Activated T-cell treated with anti-CD3 and anti-CD28 coated beads for 4 hours (primary cell): ENCODE data around the gene RYR1.
"Not testable (repeated sequence)": the region's sequence is repeated elsewhere in the genome, so short reads cannot be mapped to it uniquely, and the experiment has no call there.

Experiments
- DNase-seq: peaks from one replicate; pipeline ENCODE4 v3.0.0-alpha.2; 2020

Gene RYR1

DNA sequence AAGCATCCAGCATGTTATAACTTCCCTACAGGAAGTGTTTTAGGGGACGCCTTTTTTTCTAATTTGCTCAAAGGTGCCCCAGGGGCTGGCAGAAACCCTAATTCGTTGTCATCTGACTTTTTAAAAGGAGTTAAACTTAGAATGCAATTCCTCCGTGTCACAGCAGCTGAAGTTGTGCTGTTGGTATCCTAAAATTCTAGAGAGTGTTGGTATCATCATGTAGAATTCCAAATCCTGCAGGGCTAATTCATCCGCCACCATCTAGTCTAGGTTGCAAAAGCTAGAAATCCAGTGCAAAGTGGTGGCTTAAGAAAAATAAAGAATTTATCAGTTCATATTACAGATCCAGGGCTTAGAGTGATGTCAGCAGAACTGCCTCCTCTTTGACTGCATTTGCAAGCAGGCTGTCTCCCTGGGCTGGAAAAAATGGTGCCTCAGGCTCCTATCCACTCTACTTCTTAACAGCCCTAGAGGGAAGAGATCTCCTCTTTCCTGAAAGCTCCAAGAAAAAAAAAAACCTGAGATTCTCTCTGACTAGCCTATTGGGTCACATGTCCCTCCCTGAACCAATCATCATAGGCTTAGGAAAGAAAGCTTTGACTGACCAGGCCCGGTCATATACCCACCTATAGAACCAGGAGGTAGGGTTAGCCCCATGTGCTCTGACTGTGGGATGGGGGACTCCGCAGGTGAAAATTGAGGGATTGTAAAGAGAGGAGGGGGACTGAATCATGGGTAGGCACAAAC is 111.3 kb downstream of the RYR1 start:
- DNase-seq, result no peak

- no peak for DNase-seq
These were observed 112.1 kb downstream of the RYR1 start for GRCh38 chr19:38545596-38545995.

- DNase-seq, result no peak
These were observed 113.9 kb downstream of the RYR1 start for GRCh38 chr19:38547421-38547820.

- DNase-seq, result no peak
These were observed 115.6 kb downstream of the RYR1 start for GRCh38 chr19:38549061-38549460.

DNA sequence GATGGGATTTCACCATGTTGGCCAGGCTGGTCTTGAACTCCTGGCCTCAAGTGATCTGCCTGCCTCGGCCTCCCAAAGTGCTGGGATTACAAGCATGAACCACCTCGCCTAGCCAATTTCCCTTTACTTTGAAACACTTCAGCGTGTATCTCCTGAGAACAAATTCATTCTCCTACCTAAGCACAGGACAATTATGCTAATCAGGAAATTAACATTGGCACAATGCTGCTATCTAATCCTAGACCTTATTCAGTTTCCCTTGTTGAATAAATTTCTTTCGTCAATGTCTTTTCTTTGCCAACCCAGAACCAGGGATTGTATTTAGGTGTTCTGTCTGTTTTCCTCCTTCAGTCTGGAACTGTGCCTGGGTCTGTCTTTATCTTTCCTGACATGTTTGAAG is 116.5 kb downstream of the RYR1 start:
- DNase-seq, result no peak

DNA sequence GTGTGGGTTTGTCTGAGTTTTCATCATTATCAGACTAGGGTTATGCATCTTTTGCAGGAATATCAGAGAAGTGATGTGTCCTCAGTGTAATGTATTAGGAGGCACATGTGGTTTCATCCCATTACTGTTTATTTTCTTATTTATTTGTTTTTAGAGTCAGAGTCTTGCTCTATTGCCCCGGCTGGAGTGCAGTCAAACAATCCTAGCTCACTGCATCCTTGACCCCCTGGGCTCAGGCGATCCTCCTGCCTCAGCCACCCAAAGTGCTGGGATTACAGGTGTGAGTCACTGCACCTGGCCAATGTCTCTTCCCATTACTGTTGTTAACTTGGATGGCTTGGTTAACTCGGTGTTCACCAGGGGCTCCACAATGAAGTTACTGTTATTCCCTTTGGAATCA is 116.9 kb downstream of the RYR1 start:
- DNase-seq, result no peak

- no peak for DNase-seq
These were observed 117.9 kb downstream of the RYR1 start for GRCh38 chr19:38551450-38551813.

DNA sequence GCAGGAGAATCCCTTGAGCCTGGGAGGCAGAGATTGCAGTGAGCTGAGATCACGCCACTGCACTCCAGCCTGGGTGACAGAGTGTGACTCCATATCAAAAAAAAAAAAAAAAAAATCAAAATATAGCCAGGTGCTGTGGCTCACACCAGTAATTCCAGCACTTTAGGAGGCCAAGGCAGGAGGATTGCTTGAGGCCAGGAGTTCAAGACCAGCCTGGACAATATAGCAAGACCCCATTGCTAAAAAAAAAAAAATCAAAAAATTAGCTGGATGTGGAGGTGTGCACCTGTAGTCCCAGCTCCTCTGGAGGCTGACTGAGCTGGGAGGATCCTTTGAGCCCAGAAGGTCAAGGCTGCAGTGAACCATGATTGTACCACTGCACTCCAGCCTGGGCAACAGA is 119.7 kb downstream of the RYR1 start:
- not testable (repeated sequence) for DNase-seq

DNA sequence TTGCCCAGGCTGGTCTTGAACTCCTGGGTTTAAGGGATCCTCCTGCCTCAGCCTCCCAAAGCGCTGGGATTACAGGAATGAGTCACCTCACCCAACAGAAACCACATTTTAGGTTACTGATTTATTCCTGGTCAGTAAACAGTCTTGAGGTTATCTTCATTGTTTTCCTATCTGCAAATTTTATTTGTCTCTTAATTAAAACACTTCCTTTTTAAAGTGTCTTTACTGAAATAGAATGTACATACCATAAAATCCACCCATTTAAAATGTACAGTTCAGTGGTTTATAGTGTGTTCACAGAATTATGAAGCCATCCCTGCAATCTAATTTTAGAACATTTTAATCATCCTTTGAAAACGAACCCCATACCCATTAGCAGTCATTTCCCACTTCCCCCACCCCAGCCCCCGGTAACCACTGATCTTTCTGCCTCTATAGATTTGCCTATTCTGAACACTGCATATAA is 121.2 kb downstream of the RYR1 start:
- DNase-seq, result no peak

DNA sequence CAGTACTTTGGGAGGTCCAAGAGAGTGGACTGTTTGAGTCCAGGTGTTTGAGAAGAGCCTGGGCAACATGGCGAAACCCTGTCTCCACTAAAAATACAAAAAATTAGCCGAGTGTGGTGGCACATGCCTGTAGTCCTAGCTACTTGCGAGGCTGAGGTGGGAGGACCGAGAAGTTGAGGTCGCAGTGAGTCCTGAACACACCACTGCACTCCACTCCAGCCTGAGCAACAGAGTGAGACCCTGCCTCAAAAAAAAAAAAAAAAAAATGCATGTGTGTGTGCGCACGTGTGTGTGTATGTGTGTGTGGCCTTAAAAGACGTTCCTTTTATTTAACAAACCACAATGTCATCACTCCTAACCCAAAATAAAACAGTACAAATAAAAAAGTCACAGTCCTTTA is 121.7 kb downstream of the RYR1 start:
- no peak for DNase-seq

GRCh38 chr19:38556521-38557174 is 123.2 kb downstream of the RYR1 start:
- no peak for DNase-seq

- DNase-seq, result no peak
These were observed 123.8 kb downstream of the RYR1 start for GRCh38 chr19:38557205-38557799.

GRCh38 chr19:38558933-38559332 is 125.4 kb downstream of the RYR1 start:
- DNase-seq, result not testable (repeated sequence)

DNA sequence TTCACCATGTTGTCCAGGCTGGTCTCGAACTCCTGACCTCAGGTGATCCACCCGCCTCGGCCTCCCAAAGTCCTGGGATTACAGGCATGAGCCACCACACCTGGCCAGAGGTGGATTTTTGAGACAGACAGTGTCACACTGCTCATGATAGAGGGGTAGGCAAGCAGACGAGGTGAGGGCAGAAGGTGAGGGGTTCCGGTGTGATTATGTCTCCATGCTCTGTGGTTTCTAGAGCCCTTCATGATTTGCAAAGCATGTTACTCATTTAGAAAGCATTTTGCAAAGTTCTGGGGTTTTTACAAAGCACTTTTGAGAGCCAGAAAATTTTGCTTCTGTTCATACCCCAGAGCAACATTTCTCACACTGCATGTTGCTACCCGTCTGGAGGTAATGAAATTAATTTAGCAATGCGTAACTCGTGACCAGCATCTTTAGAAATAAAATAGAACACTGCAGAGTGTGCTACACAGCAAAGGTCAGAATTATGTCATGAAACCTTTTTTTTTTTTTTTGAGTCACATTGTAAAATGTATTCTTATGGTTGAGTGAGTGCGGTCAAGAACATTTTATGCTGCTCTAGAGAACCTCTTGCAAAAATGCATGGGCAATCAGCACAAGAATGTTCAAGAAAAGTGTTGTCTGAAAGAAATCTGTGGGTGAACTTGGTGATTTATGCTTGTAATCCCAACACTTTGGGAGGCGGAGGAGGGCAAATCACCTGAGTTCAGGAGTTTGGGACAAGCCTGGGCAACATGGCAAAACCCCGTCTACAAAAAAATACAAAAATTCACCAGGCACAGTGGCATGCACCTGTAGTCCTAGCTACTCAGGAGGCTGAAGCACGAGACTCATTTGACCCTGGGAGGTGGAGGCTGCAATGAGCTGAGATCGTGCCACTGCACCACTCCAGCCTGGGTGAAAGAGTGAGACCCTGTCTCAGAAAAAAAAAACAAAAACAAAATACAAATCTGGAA is 126.2 kb downstream of the RYR1 start:
- DNase-seq, result no peak

DNA sequence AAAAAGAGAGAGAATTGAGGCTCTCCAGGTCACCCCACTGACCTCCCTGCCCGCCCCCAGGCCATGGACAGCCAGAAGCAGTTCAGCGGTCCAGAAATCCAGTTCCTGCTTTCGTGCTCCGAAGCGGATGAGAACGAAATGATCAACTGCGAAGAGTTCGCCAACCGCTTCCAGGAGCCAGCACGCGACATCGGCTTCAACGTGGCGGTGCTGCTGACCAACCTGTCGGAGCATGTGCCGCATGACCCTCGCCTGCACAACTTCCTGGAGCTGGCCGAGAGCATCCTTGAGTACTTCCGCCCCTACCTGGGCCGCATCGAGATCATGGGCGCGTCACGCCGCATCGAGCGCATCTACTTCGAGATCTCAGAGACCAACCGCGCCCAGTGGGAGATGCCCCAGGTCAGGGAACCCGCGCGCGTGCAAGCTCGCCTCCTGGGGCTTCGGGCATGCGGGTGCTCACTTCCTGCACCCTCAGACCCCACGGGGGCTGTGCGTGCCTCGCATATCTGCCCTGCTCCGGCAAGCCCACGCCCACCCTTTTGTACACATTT is 127.6 kb downstream of the RYR1 start:
- no peak for DNase-seq

- DNase-seq, result no peak
These were observed 128.2 kb downstream of the RYR1 start for GRCh38 chr19:38561658-38562057.

DNA sequence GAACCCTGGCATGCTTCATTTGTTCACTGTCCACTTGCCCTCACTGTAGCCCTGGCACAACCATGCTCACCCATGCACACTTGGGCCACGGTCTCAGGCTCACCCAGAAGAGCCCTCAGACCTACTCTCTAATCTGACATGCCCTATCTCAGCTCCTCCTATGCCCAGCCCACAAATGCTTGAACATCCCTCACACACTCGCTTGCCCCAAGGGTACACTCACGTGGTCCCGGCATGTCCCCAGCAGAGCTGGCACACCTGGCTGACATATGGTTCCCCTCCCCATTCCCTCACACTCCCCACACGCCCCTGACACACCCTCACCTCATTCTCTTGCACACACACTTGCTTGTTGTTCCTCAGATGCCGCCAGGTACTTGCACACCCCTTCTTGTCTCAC is 128.6 kb downstream of the RYR1 start:
- DNase-seq, result no peak

GRCh38 chr19:38563475-38563874 is 130.0 kb downstream of the RYR1 start:
- DNase-seq, result no peak

GRCh38 chr19:38564981-38565690 is 131.6 kb downstream of the RYR1 start:
- DNase-seq, result no peak

- DNase-seq, result no peak
These were observed 132.2 kb downstream of the RYR1 start for GRCh38 chr19:38565691-38566105.

DNA sequence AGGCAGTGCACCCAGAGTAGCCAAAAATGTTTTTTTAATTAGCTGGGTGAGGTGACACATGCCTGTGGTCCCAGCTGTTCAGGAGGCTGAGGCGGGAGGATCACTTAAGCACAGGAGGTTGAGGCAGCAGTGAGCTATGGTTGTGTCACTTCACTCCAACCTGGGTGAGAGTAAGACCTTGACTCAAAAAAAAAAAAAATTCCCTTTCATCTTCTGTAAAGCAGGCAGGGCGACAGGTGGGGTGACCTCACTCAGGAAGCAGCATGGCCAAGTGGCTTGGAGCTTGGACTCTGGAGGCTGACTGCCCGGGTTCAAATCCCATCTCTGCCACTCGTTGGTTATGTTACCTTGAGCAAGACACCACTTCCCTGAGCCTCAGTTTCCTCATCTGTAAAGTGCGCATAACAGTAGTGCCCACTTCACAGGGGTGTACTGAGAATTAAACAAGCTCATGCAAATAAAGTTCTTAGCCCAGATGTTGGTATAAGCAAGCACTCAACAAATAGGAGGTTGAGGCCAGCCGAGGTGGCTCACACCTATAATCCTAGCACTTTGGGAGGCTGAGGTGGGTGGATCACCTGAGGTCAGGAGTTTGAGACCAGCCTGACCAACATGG is 136.0 kb downstream of the RYR1 start:
- no peak for DNase-seq

GRCh38 chr19:38571682-38572081 is 138.2 kb downstream of the RYR1 start:
- no peak for DNase-seq
